Lower lobe of right lung (tissue), 2 donors: ENCODE measurements around the gene MLLT6. TPM values are rescaled to one million over a fixed set of nuclear protein-coding genes. Genes with fewer than 3 reads are reported as not detected.

Source experiments
- ATAC-seq, 2 donors: fragments of 200-7000 bp; cut with Tn5 transposase; one replicate each; pipeline ENCODE4 v1.9.1; 2020 to 2022; ENCODE audit warnings: mild to moderate bottlenecking in 2 of 2, moderate library complexity in 2 of 2
- DNase-seq: peaks from one replicate; pipeline ENCODE4 v3.0.0-alpha.2; 2020
- H3K27ac ChIP-seq: fragments of 200-600 bp; one replicate; pipeline ENCODE4 v1.8.0; 2022
- H3K27me3 ChIP-seq: fragments of 200-600 bp; one replicate; pipeline ENCODE4 v1.8.0; 2022; ENCODE audit warnings: low read depth
- H3K36me3 ChIP-seq: fragments of 200-600 bp; one replicate; pipeline ENCODE4 v1.8.0; 2022; ENCODE audit warnings: mild to moderate bottlenecking
- H3K4me1 ChIP-seq: fragments of 200-600 bp; one replicate; pipeline ENCODE4 v1.8.0; 2022
- H3K4me3 ChIP-seq: fragments of 200-600 bp; one replicate; pipeline ENCODE4 v1.8.0; 2022; ENCODE audit warnings: mild to moderate bottlenecking
- H3K9me3 ChIP-seq: fragments of 200-600 bp; one replicate; pipeline ENCODE4 v1.8.0; 2022
- CTCF ChIP-seq: fragments of 200-600 bp; IDR thresholded peaks from one replicate; pipeline ENCODE4 v1.8.0; 2022; ENCODE audit warnings: antibody characterized with exemption, mild to moderate bottlenecking
- intact Hi-C: fragments of 100-400 bp; cut with DNase I; formaldehyde crosslinking; loops from one replicate; pipeline ENCODE4 v1.11.0; 2022
- total RNA-seq: library from RNA; stranded (reverse); fragmentation: NEBNext Ultra II Directional; extraction: Animal tissue kit (Norgen Biotek cat#: 25700); gene quantifications from one replicate; pipeline ENCODE4 v1.2.1, GENCODE V29; 2021
- donor health status: DM: no; HTN: yes; CAD: no; lungs with severe emphysema.

The MLLT6 gene
- total RNA-seq, 1 donor from 2014 or later, result 135 TPM

- H3K4me1 ChIP-seq, result peaks cover 15% of the 10 kb centered on the region
- intact Hi-C loops, result no loop called here
- no peak for ATAC-seq
- H3K27me3 ChIP-seq, result no peaks in the 10 kb centered on the region
- H3K36me3 ChIP-seq, result peaks cover 98% of the 10 kb centered on the region
- no peak for DNase-seq
- no peak overlapping the region for H3K4me3 ChIP-seq
- no peak for TF ChIP-seq CTCF
- H3K27ac ChIP-seq, result no peak overlapping the region
- no peaks in the 10 kb centered on the region for H3K9me3 ChIP-seq
These were observed 7.5 kb downstream of the MLLT6 start for GRCh38 chr17:38712593-38712992.

- no peak overlapping the region for H3K27ac ChIP-seq
- no peak for DNase-seq
- peaks cover 99% of the 10 kb centered on the region for H3K36me3 ChIP-seq
- intact Hi-C loops, result no loop called here
- no peak overlapping the region for H3K4me3 ChIP-seq
- no peak for ATAC-seq
- H3K4me1 ChIP-seq, result peaks cover 10% of the 10 kb centered on the region
- H3K9me3 ChIP-seq, result no peaks in the 10 kb centered on the region
- no peak for TF ChIP-seq CTCF
- H3K27me3 ChIP-seq, result no peaks in the 10 kb centered on the region
These were observed 8.5 kb downstream of the MLLT6 start for GRCh38 chr17:38713456-38714075.

- H3K36me3 ChIP-seq, result peaks cover 99% of the 10 kb centered on the region
- ATAC-seq (no peak), DNase-seq (no peak)
- TF ChIP-seq CTCF, result no peak
- peaks cover 6% of the 10 kb centered on the region for H3K4me1 ChIP-seq
- no peak overlapping the region for H3K27ac ChIP-seq
- H3K9me3 ChIP-seq, result no peaks in the 10 kb centered on the region
- no peak overlapping the region for H3K4me3 ChIP-seq
- intact Hi-C loops, result no loop called here
- no peaks in the 10 kb centered on the region for H3K27me3 ChIP-seq
These were observed 10.3 kb downstream of the MLLT6 start for GRCh38 chr17:38715216-38715943.

GRCh38 chr17:38716368-38717005, 11.4 kb downstream of the MLLT6 start:
- no peak for DNase-seq
- Histone ChIP-seq H3K4me3 (no peak overlapping the region), H3K27me3 (no peaks in the 10 kb centered on the region), H3K4me1 (no peaks in the 10 kb centered on the region), H3K9me3 (no peaks in the 10 kb centered on the region), H3K36me3 (peaks cover 99% of the 10 kb centered on the region), H3K27ac (no peak overlapping the region)
- no peak for ATAC-seq
- TF ChIP-seq CTCF, result no peak
- intact Hi-C loops, result no loop called here

- Histone ChIP-seq H3K4me1 (no peaks in the 10 kb centered on the region), H3K27me3 (no peaks in the 10 kb centered on the region), H3K4me3 (no peak overlapping the region), H3K27ac (no peak overlapping the region), H3K36me3 (peaks cover 99% of the 10 kb centered on the region), H3K9me3 (no peaks in the 10 kb centered on the region)
- no peak for TF ChIP-seq CTCF
- DNase-seq (no peak), ATAC-seq (no peak)
- intact Hi-C loops, result no loop called here
These were observed 12.2 kb downstream of the MLLT6 start for GRCh38 chr17:38717139-38717745.
